IMR-90 (cell line): ENCODE results near the gene FOXL1. TPM values are rescaled to one million over a fixed set of nuclear protein-coding genes. Genes with fewer than 3 reads are reported as not detected.

Source experiments
- ATAC-seq: fragments of 200-7000 bp; cut with Tn5 transposase; 2 replicates; pipeline ENCODE4 v1.9.1; 2020; ENCODE audit warnings: low read depth, mild to moderate bottlenecking, moderate library complexity
- BruUV-seq: library from RNA; stranded (reverse); fragments of 400-500 nt; replicated peaks from 2 replicates; lab custom pipeline; 2021; lab: Mats Ljungman, UMichigan
- CTCF ChIA-PET: fragments of 300-600 bp; formaldehyde crosslinking; extraction: SDS; loops from one replicate; lab custom pipeline; 2021; ENCODE audit warnings: antibody characterized with exemption; lab: Yijun Ruan, JAX
- POLR2A ChIA-PET: fragments of 300-600 bp; sonication (Branson Sonifier 250); formaldehyde crosslinking; loops from one replicate; lab custom pipeline; 2022; ENCODE audit warnings: antibody characterized with exemption; ENCODE audit not compliant: unreplicated experiment; lab: Charles Lee
- DNase-seq: peaks from one replicate; pipeline ENCODE4 v3.0.0; 2013
- H2AFZ ChIP-seq: replicated peaks from 2 replicates; pipeline ENCODE3; 2013; ENCODE audit warnings: low read length, mild to moderate bottlenecking; ENCODE audit not compliant: poor library complexity
- H2AK5ac ChIP-seq: 2 replicates; pipeline ENCODE4 v1.6.1; 2013; ENCODE audit warnings: low read depth, low read length, inconsistent platforms
- H2AK9ac ChIP-seq: replicated peaks from 2 replicates; pipeline ENCODE3; 2013; ENCODE audit warnings: mild to moderate bottlenecking, low read depth, low read length, moderate library complexity; ENCODE audit not compliant: poor library complexity
- H2BK120ac ChIP-seq: 2 replicates; pipeline ENCODE4 v1.6.1; 2013; ENCODE audit warnings: low read depth, low read length, inconsistent platforms
- H2BK15ac ChIP-seq: 3 replicates; pipeline ENCODE4 v1.6.1; 2013; ENCODE audit warnings: low read depth, low read length, inconsistent platforms
- H2BK20ac ChIP-seq: 2 replicates; pipeline ENCODE4 v1.6.1; 2013; ENCODE audit warnings: low read depth, mild to moderate bottlenecking, inconsistent platforms, low read length, moderate library complexity
- H2BK5ac ChIP-seq: 2 replicates; pipeline ENCODE4 v1.6.1; 2013; ENCODE audit warnings: mild to moderate bottlenecking, low read depth, low read length, inconsistent platforms; ENCODE audit not compliant: poor library complexity, severe bottlenecking
- H3K14ac ChIP-seq: replicated peaks from 2 replicates; pipeline ENCODE4 v1.6.1; 2013; ENCODE audit warnings: low read depth, low read length, inconsistent platforms
- H3K18ac ChIP-seq: 2 replicates; pipeline ENCODE4 v1.6.1; 2013; ENCODE audit warnings: low read depth, low read length, control low read depth
- H3K23ac ChIP-seq: 2 replicates; pipeline ENCODE4 v1.6.1; 2013; ENCODE audit warnings: low read depth, low read length, inconsistent platforms
- H3K27ac ChIP-seq: 2 replicates; pipeline ENCODE4 v1.5.1; 2013; ENCODE audit warnings: mild to moderate bottlenecking, control low read depth, low read length; ENCODE audit not compliant: insufficient read depth
- H3K27me3 ChIP-seq: 2 replicates; pipeline ENCODE4 v1.6.1; 2013; ENCODE audit warnings: low read length; ENCODE audit not compliant: control insufficient read depth, insufficient read depth
- H3K36me3 ChIP-seq: 2 replicates; pipeline ENCODE4 v1.6.1; 2013; ENCODE audit warnings: low read length, mixed read lengths; ENCODE audit not compliant: control insufficient read depth, insufficient read depth
- H3K4ac ChIP-seq: 2 replicates; pipeline ENCODE4 v1.6.1; 2013; ENCODE audit warnings: low read depth, low read length, inconsistent platforms
- H3K4me1 ChIP-seq: 2 replicates; pipeline ENCODE4 v1.6.1; 2013; ENCODE audit warnings: low read length, mixed read lengths; ENCODE audit not compliant: control insufficient read depth, insufficient read depth
- H3K4me2 ChIP-seq: 2 replicates; pipeline ENCODE4 v1.6.1; 2013; ENCODE audit warnings: low read depth, mild to moderate bottlenecking, control low read depth, low read length, moderate library complexity
- H3K4me3 ChIP-seq: 2 replicates; pipeline ENCODE4 v1.5.1; 2013; ENCODE audit warnings: low read depth, mild to moderate bottlenecking, control low read depth, low read length, moderate library complexity; ENCODE audit not compliant: insufficient read depth
- H3K56ac ChIP-seq: 2 replicates; pipeline ENCODE4 v1.6.1; 2013; ENCODE audit warnings: low read length, inconsistent platforms; ENCODE audit not compliant: insufficient read depth; ENCODE audit errors: extremely low read depth
- H3K79me1 ChIP-seq, 2 experiments: 2 replicates each; pipeline ENCODE4 v1.6.1; 2013; ENCODE audit warnings: low read length in 2 of 2, inconsistent platforms in 1 of 2, low read depth in 1 of 2
- H3K9ac ChIP-seq: 2 replicates; pipeline ENCODE4 v1.6.1; 2013; ENCODE audit warnings: low read depth, low read length, control low read depth
- H3K9me1 ChIP-seq: 2 replicates; pipeline ENCODE4 v1.6.1; 2013; ENCODE audit warnings: low read length, inconsistent platforms; ENCODE audit not compliant: insufficient read depth
- H3K9me3 ChIP-seq: 2 replicates; pipeline ENCODE4 v1.6.1; 2013; ENCODE audit warnings: low read length; ENCODE audit not compliant: control insufficient read depth, insufficient read depth
- H4K20me1 ChIP-seq: 2 replicates; pipeline ENCODE4 v1.6.1; 2013; ENCODE audit warnings: low read length, inconsistent platforms; ENCODE audit not compliant: insufficient read depth
- H4K5ac ChIP-seq: 2 replicates; pipeline ENCODE4 v1.6.1; 2013; ENCODE audit warnings: mild to moderate bottlenecking, low read depth, low read length, control low read depth
- H4K8ac ChIP-seq, 2 experiments: 2 replicates each; pipeline ENCODE4 v1.6.1; 2013; ENCODE audit warnings: low read depth in 2 of 2, low read length in 2 of 2, control low read depth in 1 of 2, inconsistent platforms in 1 of 2
- H4K91ac ChIP-seq: 2 replicates; pipeline ENCODE4 v1.6.1; 2013; ENCODE audit warnings: low read depth, low read length, inconsistent platforms; ENCODE audit not compliant: insufficient read depth
- RAD21 ChIP-seq: IDR thresholded peaks from 2 replicates; pipeline ENCODE4 v1.6.1; 2012; ENCODE audit warnings: low read length, improper control_type of control experiment
- RCOR1 ChIP-seq: IDR thresholded peaks from 2 replicates; pipeline ENCODE4 v1.6.1; 2012; ENCODE audit warnings: mild to moderate bottlenecking, low read length, improper control_type of control experiment; ENCODE audit not compliant: insufficient replicate concordance
- USF2 ChIP-seq: fragments of 150-350 bp; IDR thresholded peaks from 2 replicates; pipeline ENCODE4 v1.6.1; 2017; ENCODE audit warnings: mild to moderate bottlenecking, antibody characterized with exemption, low read length, low read depth
- WGBS, 2 experiments: methylation state at CpG; one replicate each; pipeline versions ENCODE4 v1.1.5 to v1.1.7; 2013; ENCODE audit warnings: missing lambda C conversion rate in 2 of 2; ENCODE audit not compliant: insufficient read length in 1 of 2; ENCODE audit errors: extremely low coverage in 2 of 2; 5-methylcytosine and 5-hydroxymethylcytosine counted together
- dilution Hi-C: fragments of 300-500 bp; cut with HindIII; formaldehyde crosslinking; loops from one replicate; pipeline ENCODE4 v1.14.3; 2018; ENCODE audit warnings: low sequenced_read_pairs; ENCODE audit not compliant: unreplicated experiment
- in situ Hi-C: fragments of 300-500 bp; cut with MboI; formaldehyde crosslinking; loops from 3 replicates; pipeline ENCODE4 v1.14.3; 2019; ENCODE audit warnings: low sequenced_read_pairs, inconsistent platforms, mixed read lengths
- intact Hi-C: fragments of 100-400 bp; cut with micrococcal nuclease; formaldehyde crosslinking; loops from 2 replicates; pipeline ENCODE4 v1.10.0; 2022
- polyA plus RNA-seq, 3 experiments: library from polyadenylated mRNA; depleted of rRNA; stranded (reverse); fragments of >200 nt; gene quantifications; 2 replicates each; pipeline ENCODE4 v1.2.3, GENCODE V29; 2012; ENCODE audit warnings: low replicate concordance in 1 of 3
- total RNA-seq: library from RNA; depleted of rRNA; stranded (reverse); fragments of >200 nt; gene quantifications from 2 replicates; pipeline ENCODE4 v1.2.3, GENCODE V29; 2012

The FOXL1 gene
- total and polyA plus RNA-seq, 2 of the 4 experiments (the other 2 are of a cell fraction): 15.2 to 25.8 TPM

- TF ChIP-seq RCOR1 (no peak), RAD21 (0 out of 2 replicates have a peak, but pooled peaks have one; percentile 29)
Measured at GRCh38 chr16:86578061-86578599, at the start of gene FOXL1 (continued).

GRCh38 chr16:86529160-86529559 is 49.2 kb upstream of the FOXL1 start:
- no peak overlapping the region for H2AFZ ChIP-seq
- ChIA-PET POLR2A (no interaction called here), CTCF (interaction anchor here (0.6 kb wide), 1 partner anchor 495 kb away, joined by 3 read pairs; no protein-coding TSS in a partner anchor)
- no peaks in the 10 kb centered on the region for H3K79me1 ChIP-seq
- no peak overlapping the region for H2BK5ac ChIP-seq
- H4K5ac ChIP-seq: no peak overlapping the region
- H3K27me3 ChIP-seq: no peaks in the 10 kb centered on the region
- intact Hi-C loops (no loop called here), in situ Hi-C loops (no loop called here), dilution Hi-C loops (no loop called here)
- no peak overlapping the region for H2BK15ac ChIP-seq
- H4K8ac ChIP-seq: no peak overlapping the region
- WGBS, 2 experiments: 93% methylated on average over 6 of the region's 8 CpGs; no CpG with 5 or more reads in 1 of the 2 experiments
- BruUV-seq: no TSS peak
- no peak overlapping the region for H2AK5ac ChIP-seq
- DNase-seq: peak; percentile 13
- no peak overlapping the region for H2BK20ac ChIP-seq
- H3K9ac ChIP-seq: no peak overlapping the region
- TF ChIP-seq USF2: no peak
- H2AK9ac ChIP-seq: no peak overlapping the region
- H3K9me3 ChIP-seq: no peaks in the 10 kb centered on the region
- H3K14ac ChIP-seq: no peak overlapping the region
- no peak overlapping the region for H3K27ac ChIP-seq
- no peaks in the 10 kb centered on the region for H3K9me1 ChIP-seq
- no peak for ATAC-seq
- H3K4ac ChIP-seq: no peak overlapping the region
- H4K91ac ChIP-seq: no peak overlapping the region
- peaks cover 2% of the 10 kb centered on the region; the same call in 1 of the 2 replicates for H3K36me3 ChIP-seq
- no peaks in the 10 kb centered on the region for H3K4me1 ChIP-seq
- no peak overlapping the region for H3K18ac ChIP-seq
- no peaks in the 10 kb centered on the region for H4K20me1 ChIP-seq
- H3K56ac ChIP-seq: no peak overlapping the region
- no peak overlapping the region for H3K4me3 ChIP-seq
- no peak overlapping the region for H3K4me2 ChIP-seq
- no peak overlapping the region for H2BK120ac ChIP-seq
- H3K23ac ChIP-seq: no peak overlapping the region
